ENCODE results near the gene SPCS2.

The SPCS2 gene

DNA sequence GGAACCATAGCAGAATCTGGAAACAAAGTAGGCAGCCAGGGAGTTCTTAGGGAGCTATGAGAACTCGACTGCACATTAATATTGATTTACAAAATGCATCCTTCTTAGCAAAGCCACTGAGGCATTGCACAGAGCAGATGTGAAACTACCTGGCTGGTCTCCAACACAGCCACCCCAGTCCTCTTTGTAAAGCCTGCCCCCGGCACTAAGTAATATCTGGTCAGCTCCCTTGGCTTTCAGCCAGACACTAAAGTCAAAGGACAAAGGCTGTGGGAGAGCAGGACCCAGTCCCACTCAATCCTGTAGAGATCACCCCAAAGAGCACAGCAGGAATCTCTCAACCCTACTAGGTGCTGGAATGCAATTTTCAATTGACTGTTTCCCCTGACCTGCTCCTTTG is 13.0 kb upstream of the SPCS2 start:
- no peak for TF ChIP-seq ZFX (IDR thresholded peaks at IDR 0.05; ENCODE audit: borderline replicate concordance)
- TF ChIP-seq, protein P1, sequence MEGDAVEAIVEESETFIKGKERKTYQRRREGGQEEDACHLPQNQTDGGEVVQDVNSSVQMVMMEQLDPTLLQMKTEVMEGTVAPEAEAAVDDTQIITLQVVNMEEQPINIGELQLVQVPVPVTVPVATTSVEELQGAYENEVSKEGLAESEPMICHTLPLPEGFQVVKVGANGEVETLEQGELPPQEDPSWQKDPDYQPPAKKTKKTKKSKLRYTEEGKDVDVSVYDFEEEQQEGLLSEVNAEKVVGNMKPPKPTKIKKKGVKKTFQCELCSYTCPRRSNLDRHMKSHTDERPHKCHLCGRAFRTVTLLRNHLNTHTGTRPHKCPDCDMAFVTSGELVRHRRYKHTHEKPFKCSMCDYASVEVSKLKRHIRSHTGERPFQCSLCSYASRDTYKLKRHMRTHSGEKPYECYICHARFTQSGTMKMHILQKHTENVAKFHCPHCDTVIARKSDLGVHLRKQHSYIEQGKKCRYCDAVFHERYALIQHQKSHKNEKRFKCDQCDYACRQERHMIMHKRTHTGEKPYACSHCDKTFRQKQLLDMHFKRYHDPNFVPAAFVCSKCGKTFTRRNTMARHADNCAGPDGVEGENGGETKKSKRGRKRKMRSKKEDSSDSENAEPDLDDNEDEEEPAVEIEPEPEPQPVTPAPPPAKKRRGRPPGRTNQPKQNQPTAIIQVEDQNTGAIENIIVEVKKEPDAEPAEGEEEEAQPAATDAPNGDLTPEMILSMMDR (IDR thresholded peaks at IDR 0.05), result no peak
- H3K27ac ChIP-seq, result no peak overlapping the region

DNA sequence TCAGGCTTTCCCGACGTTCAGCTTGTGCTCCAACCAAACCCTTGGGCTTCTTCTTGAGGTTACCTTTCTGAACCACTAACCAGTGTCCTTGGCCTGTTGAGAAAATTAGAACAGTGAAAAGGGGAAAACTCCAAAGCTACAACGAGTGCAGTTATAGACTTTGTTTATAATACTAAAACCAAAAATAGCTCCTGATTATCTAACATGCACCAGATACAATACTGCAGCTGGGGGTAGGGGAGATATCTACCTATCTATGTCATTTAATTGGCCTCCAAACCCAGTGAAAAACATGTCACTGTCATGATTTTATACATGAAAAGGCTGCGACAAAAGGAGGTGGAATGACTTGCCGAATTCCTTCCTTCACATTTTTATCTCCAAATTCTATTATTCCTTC is 12.1 kb upstream of the SPCS2 start:
- TF ChIP-seq ZFX (IDR thresholded peaks at IDR 0.05; ENCODE audit: borderline replicate concordance), result no peak
- TF ChIP-seq, protein P1 (IDR thresholded peaks at IDR 0.05), result no peak
- H3K27ac ChIP-seq, result no peak overlapping the region

DNA sequence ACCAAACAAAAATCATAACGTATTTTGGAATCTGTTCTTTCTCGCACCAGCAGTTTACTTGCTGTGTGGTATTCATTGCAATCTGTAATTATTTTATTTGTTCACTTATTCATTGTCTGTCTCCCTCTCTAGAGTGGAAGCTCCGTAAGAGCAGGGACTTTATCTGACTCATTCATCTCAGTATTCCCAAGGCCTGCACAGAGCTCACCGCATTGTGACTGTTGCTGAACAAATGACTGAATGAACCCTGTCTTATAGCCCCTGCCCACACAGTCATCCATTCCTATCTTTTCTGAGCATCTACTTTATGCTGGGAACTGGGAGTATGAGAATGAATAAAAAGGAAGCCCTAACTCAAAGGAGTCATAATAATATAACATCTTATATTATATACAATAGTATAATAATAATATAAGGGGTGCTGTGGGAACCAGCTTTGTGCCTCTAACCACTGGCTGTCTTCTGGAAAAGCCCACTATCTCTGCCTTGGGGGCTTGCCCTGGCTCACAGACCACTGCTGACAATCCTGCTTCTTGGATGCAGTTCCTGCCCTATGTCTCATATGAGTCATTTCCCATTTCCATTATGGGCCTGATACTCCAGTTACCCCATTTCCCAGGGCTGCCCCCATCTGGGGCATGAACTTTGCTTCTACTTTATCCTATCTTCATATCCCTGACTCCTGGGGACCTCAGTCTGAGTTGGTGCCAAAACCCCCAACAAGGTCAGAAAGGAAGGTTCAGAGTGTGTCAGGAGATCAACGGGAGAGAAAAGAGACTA is 11.2 kb upstream of the SPCS2 start:
- H3K27ac ChIP-seq, result no peak overlapping the region
- TF ChIP-seq, protein P1 (IDR thresholded peaks at IDR 0.05), result no peak
- no peak for TF ChIP-seq ZFX (IDR thresholded peaks at IDR 0.05; ENCODE audit: borderline replicate concordance)

DNA sequence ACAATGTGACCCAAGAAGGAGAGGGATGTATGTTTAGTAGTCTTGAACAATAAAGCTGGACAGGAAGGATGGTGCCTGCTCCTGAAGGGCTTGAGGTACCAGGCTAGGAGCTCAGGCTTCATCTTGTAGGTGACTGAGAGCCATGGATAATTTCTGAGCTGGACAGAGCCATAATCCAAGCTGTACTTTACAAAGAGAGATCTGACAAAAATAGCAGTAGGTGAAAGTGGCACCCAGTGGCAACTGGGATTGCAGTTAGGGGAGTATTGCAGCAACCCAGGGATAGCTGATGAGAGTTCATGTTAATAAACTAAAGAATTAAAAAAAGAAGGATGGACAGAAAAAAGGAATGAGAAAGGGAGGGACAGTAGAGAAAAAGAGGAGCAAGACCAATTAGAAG is 7.6 kb upstream of the SPCS2 start:
- no peak for TF ChIP-seq ZFX (IDR thresholded peaks at IDR 0.05; ENCODE audit: borderline replicate concordance)
- TF ChIP-seq, protein P1 (IDR thresholded peaks at IDR 0.05), result no peak
- no peak overlapping the region for H3K27ac ChIP-seq

DNA sequence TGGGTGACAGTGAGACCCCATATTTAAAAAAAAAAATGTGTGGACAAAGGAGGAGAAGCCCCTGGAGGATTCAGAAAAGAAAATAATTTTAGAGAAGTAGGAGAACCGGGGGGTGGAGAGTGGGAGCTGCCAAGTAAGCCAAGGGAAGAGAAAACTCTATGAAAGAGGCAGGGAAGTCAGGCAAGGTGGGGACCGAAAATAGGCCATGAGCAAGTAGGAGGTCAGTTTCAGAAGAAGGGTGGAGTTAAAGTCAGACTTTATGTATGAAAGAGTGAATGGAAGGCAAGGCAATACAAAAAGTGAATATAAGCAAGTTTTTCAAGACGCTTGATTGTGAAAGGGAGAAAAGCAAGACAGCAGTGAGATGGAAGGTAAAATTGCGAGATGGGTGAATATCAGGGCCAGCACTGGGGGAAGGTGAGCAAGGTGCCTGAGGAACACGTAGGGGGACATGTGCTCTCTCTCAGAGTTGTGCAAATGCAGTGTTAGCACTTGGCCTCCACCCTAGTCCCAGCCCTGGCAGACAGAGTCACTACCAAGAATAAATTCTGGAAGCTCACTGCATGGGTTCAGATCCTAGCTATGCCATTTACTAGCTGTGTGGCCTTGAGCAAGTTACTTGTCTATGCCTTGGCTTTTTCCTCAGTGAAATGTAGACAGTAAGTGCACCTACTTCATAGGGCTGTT is 6.8 kb upstream of the SPCS2 start:
- no peak for TF ChIP-seq ZFX (IDR thresholded peaks at IDR 0.05; ENCODE audit: borderline replicate concordance)
- TF ChIP-seq, protein P1 (IDR thresholded peaks at IDR 0.05), result no peak
- no peak overlapping the region for H3K27ac ChIP-seq

DNA sequence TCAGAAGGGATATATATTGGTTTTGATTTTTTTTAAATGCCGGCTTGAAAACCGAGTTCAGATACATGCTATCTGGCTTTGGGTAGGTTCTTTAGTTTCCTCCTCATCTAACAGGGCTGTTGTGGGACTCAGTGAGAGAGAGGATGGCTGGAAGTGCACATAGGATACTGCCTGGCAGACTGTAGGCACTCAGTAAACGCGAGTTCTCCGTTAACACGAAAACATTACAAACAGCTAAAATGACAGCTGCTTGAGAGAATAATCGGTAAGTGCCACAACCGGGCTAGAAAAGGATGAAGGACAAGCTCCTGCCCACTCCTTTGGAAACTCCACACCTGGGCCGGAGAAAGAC is 544 bp upstream of the SPCS2 start:
- TF ChIP-seq, protein P1 (IDR thresholded peaks at IDR 0.05), result no peak
- no peak for TF ChIP-seq ZFX (IDR thresholded peaks at IDR 0.05; ENCODE audit: borderline replicate concordance)
- H3K27ac ChIP-seq, result peak overlapping the region; percentile 66

DNA sequence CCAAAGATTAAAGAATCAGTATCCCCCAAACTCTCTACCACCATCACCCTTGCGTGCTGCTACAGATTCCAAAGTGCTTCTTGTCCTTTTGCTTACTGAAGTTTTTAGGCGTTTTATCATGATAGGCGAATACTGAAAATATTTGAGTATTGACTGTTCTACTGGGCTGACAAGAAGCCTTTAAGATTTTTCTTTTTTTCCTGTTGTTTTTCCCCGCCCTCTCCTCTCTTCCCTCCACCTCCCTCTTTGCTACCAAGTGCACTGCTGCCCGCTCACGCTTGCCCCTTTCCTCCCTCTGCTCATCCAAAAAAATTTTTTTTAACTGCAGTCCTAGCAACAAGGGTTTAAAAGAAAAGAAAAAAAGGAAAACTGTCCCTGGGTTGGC is 679 bp downstream of the SPCS2 start:
- H3K27ac ChIP-seq, result peak overlapping the region; percentile 66
- TF ChIP-seq, protein P1 (IDR thresholded peaks at IDR 0.05), result no peak
- TF ChIP-seq ZFX (IDR thresholded peaks at IDR 0.05; ENCODE audit: borderline replicate concordance), result no peak
